ENCODE results near the gene BRINP3. TPM values are rescaled to one million over a fixed set of nuclear protein-coding genes. Genes with fewer than 3 reads are reported as not detected.

BRINP3 gene
- total RNA-seq, 3 donors from 2014 or later (not counting 1 experiment from before 2014, with no cell fraction given): not detected

DNA sequence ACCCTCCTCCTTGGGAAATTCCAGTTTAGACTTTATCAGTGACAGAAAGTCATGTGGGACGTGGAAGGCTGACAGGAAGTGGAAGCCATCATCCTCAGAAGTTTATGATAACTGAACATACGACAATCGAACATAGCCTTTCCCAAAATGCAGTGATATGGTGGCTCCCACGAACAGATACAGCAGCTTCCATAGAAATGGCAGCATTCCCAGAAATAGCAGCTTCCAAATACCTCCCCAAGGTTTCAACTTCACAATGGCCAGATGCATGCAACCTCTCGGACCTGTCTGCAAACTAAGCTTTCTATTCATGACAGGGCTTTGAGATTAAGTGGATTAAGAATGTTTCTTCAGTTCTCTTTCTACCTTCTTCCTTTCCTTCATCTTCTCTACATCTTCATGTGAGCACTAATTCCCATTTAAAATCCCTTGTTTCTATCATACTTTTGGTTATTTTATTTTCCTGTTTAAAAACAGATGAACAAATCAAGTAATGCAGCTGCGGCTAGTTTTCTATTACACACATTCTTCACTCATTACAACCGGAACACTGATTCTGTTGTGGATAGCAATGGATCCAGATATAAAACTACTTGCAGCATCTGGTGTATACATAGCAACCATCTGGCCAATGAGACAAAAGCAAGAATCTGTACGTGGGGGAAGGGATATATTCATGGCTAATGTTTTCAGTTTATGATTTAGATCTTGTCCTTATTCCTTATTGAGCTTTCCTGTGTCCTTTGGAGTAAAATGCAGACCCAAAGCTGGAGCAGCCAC is 304.8 kb downstream of the BRINP3 start:
- intact Hi-C loops (cut with micrococcal nuclease): no loop called here
- ATAC-seq (no peak), DNase-seq (no peak)
- no peak overlapping the region for H3K27ac Mint-ChIP-seq
- Histone ChIP-seq H3K36me3 (ENCODE audit: control insufficient read depth, insufficient read depth, low read length) (no peaks in the 10 kb centered on the region), H3K4me1 (ENCODE audit: control insufficient read depth, insufficient read depth, low read length) (no peaks in the 10 kb centered on the region), H3K27ac (ENCODE audit: low read length) (no peak overlapping the region), H3K4me3 (ENCODE audit: low read length) (no peak overlapping the region), H3K27me3 (ENCODE audit: control insufficient read depth, insufficient read depth, low read length) (no peaks in the 10 kb centered on the region), H3K9me3 (ENCODE audit: control insufficient read depth, insufficient read depth, low read length) (no peaks in the 10 kb centered on the region)
- H3K36me3 Mint-ChIP-seq: peaks cover 6% of the 10 kb centered on the region
- TF ChIP-seq, protein P1, sequence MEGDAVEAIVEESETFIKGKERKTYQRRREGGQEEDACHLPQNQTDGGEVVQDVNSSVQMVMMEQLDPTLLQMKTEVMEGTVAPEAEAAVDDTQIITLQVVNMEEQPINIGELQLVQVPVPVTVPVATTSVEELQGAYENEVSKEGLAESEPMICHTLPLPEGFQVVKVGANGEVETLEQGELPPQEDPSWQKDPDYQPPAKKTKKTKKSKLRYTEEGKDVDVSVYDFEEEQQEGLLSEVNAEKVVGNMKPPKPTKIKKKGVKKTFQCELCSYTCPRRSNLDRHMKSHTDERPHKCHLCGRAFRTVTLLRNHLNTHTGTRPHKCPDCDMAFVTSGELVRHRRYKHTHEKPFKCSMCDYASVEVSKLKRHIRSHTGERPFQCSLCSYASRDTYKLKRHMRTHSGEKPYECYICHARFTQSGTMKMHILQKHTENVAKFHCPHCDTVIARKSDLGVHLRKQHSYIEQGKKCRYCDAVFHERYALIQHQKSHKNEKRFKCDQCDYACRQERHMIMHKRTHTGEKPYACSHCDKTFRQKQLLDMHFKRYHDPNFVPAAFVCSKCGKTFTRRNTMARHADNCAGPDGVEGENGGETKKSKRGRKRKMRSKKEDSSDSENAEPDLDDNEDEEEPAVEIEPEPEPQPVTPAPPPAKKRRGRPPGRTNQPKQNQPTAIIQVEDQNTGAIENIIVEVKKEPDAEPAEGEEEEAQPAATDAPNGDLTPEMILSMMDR (IDR thresholded peaks at IDR 0.05): no peak
- 73% methylated on average over 6 of the region's 8 CpGs for WGBS (ENCODE audit: insufficient coverage)
- no peak overlapping the region for H3K4me3 Mint-ChIP-seq
- peaks cover 10 to 12% of the 10 kb centered on the region in 2 donors for H3K9me3 Mint-ChIP-seq
- H3K4me1 Mint-ChIP-seq: no peaks in the 10 kb centered on the region
- no peaks in the 10 kb centered on the region for H3K27me3 Mint-ChIP-seq (ENCODE audit: low read depth in 2 of 2)

DNA sequence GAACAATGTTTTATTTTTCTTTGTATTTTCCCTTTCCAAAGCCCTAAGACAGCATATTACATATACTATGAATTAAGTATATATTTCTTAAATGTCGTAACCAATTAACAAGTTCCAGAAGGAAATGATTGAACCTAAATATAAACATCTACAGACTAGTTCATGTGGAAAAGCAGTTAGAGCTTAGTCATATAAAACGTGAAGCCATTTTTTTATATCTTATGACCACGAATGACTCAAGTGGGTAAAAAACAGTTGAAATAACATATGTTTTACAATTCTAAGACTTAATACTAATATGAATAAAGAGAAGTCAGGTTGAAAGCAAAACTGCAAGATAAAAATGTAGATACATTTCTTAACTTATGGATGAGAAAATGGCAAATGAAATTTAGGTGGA is 307.3 kb downstream of the BRINP3 start:
- TF ChIP-seq, protein P1 (IDR thresholded peaks at IDR 0.05): no peak
- Histone ChIP-seq H3K4me3 (ENCODE audit: low read length) (no peak overlapping the region), H3K27me3 (ENCODE audit: control insufficient read depth, insufficient read depth, low read length) (no peaks in the 10 kb centered on the region), H3K36me3 (ENCODE audit: control insufficient read depth, insufficient read depth, low read length) (no peaks in the 10 kb centered on the region), H3K4me1 (ENCODE audit: control insufficient read depth, insufficient read depth, low read length) (no peaks in the 10 kb centered on the region), H3K9me3 (ENCODE audit: control insufficient read depth, insufficient read depth, low read length) (no peaks in the 10 kb centered on the region), H3K27ac (ENCODE audit: low read length) (no peak overlapping the region)
- intact Hi-C loops (cut with micrococcal nuclease): no loop called here
- no peak overlapping the region for H3K27ac Mint-ChIP-seq
- no CpG with 5 or more reads among the region's 3 CpGs for WGBS (ENCODE audit: insufficient coverage)
- no peak overlapping the region for H3K4me3 Mint-ChIP-seq
- peaks cover 6 to 13% of the 10 kb centered on the region in 2 donors for H3K9me3 Mint-ChIP-seq
- ATAC-seq: no peak
- no peak for DNase-seq
- no peaks in the 10 kb centered on the region for H3K4me1 Mint-ChIP-seq
- no peaks in the 10 kb centered on the region for H3K36me3 Mint-ChIP-seq
- H3K27me3 Mint-ChIP-seq (ENCODE audit: low read depth in 2 of 2): no peaks in the 10 kb centered on the region

DNA sequence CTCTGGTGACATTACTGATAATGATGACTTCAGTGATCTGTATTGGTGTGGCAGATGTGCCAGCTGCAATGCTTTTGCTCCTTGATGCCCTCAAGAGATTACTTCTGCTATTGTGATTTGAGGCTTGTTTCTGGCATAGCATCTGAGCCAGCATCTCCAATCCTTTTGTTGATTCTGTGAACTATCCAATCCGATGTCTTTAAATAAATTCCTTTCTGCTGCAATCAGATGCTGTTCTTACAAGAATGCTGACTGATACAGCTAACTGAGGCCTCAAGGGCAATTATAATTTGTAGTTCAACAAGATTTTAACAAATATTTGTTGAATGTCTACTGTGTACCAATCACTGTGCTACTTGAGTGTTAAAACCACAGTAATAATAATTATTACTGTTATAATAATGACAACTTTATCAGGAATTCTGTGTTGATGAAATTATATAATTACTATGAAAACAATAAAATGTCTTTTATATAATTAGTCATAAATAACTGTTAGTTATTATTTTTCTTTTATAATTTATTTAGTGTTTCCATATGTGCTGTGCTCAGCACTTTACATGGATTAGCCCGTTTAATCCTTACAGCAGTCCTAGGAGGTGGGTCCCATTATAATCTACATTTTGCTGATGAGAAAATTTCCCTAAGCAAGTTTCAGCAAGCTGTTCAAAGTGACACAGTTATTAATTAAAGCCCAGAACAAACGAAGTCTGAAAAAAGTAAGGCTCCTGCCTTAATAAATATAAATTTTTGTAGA is 308.2 kb downstream of the BRINP3 start:
- intact Hi-C loops (cut with micrococcal nuclease): no loop called here
- Mint-ChIP-seq H3K36me3 (no peaks in the 10 kb centered on the region), H3K4me3 (no peak overlapping the region), H3K9me3 (peaks cover 6 to 13% of the 10 kb centered on the region in 2 donors), H3K27ac (no peak overlapping the region), H3K4me1 (no peaks in the 10 kb centered on the region), H3K27me3 (ENCODE audit: low read depth in 2 of 2) (no peaks in the 10 kb centered on the region)
- no peak for DNase-seq
- H3K27ac ChIP-seq (ENCODE audit: low read length): no peak overlapping the region
- H3K27me3 ChIP-seq (ENCODE audit: control insufficient read depth, insufficient read depth, low read length): no peaks in the 10 kb centered on the region
- ATAC-seq: no peak
- no peaks in the 10 kb centered on the region for H3K36me3 ChIP-seq (ENCODE audit: control insufficient read depth, insufficient read depth, low read length)
- no peaks in the 10 kb centered on the region for H3K9me3 ChIP-seq (ENCODE audit: control insufficient read depth, insufficient read depth, low read length)
- TF ChIP-seq, protein P1 (IDR thresholded peaks at IDR 0.05): no peak
- H3K4me3 ChIP-seq (ENCODE audit: low read length): no peak overlapping the region
- no peaks in the 10 kb centered on the region for H3K4me1 ChIP-seq (ENCODE audit: control insufficient read depth, insufficient read depth, low read length)
- WGBS (ENCODE audit: insufficient coverage): 80% methylated on average over 2 of the region's 3 CpGs

Measured in natural killer cell (primary cell).